Progenitor cell of endocrine pancreas (in vitro differentiated cells): ENCODE data around the gene ITSN2. TPM values are rescaled to one million over a fixed set of nuclear protein-coding genes. Genes with fewer than 3 reads are reported as not detected.
A peak's percentile ranks its signal among the peaks of the same experiment; 100 is the strongest.

Experiments
- DNase-seq: peaks from one replicate; pipeline ENCODE4 v3.0.0; 2021; ENCODE audit warnings: low spot score; ENCODE audit not compliant: unreplicated experiment
- H3K27ac Mint-ChIP-seq: 2 replicates; pipeline ENCODE4 v1.8.0; 2021; ENCODE audit warnings: mild to moderate bottlenecking, moderate library complexity, mixed read lengths
- H3K27me3 Mint-ChIP-seq: 2 replicates; pipeline ENCODE4 v1.8.0; 2021; ENCODE audit warnings: mixed read lengths
- H3K36me3 Mint-ChIP-seq: 2 replicates; pipeline ENCODE4 v1.8.0; 2022; ENCODE audit warnings: mixed read lengths; ENCODE audit not compliant: insufficient read depth
- H3K4me1 Mint-ChIP-seq: 2 replicates; pipeline ENCODE4 v1.8.0; 2021; ENCODE audit warnings: low read depth, mixed read lengths
- H3K4me3 Mint-ChIP-seq: 2 replicates; pipeline ENCODE4 v1.8.0; 2021; ENCODE audit warnings: low read depth, mild to moderate bottlenecking, moderate library complexity, mixed read lengths
- H3K9me3 Mint-ChIP-seq: 2 replicates; pipeline ENCODE4 v1.8.0; 2021; ENCODE audit warnings: low read depth, mixed read lengths
- CTCF ChIP-seq: fragments of 200-600 bp; sonication (generic); IDR thresholded peaks from one replicate; pipeline ENCODE4 v1.5.0; 2021; ENCODE audit warnings: antibody characterized with exemption, mild to moderate bottlenecking; ENCODE audit not compliant: unreplicated experiment
- total RNA-seq: library from RNA; stranded (reverse); gene quantifications from 2 replicates; pipeline ENCODE4 v1.2.1, GENCODE V29; 2021

Gene ITSN2
- total RNA-seq, 1 donor from 2014 or later: 26.7 TPM

- H3K4me1 Mint-ChIP-seq: peaks cover 4% of the 10 kb centered on the region
- H3K27ac Mint-ChIP-seq: no peak overlapping the region
- no peaks in the 10 kb centered on the region for H3K36me3 Mint-ChIP-seq
- no peaks in the 10 kb centered on the region for H3K9me3 Mint-ChIP-seq
- peak; percentile 44 for TF ChIP-seq CTCF
- no peak overlapping the region for H3K4me3 Mint-ChIP-seq
- no peak for DNase-seq
- H3K27me3 Mint-ChIP-seq: no peaks in the 10 kb centered on the region
These were observed 8.4 kb downstream of the ITSN2 start for GRCh38 chr2:24351981-24352380.

- Mint-ChIP-seq H3K4me1 (peaks cover 4% of the 10 kb centered on the region), H3K27me3 (no peaks in the 10 kb centered on the region), H3K27ac (no peak overlapping the region), H3K36me3 (no peaks in the 10 kb centered on the region), H3K4me3 (no peak overlapping the region), H3K9me3 (no peaks in the 10 kb centered on the region)
- no peak for DNase-seq
- TF ChIP-seq CTCF: no peak
These were observed 8.8 kb downstream of the ITSN2 start for GRCh38 chr2:24351627-24351938.

- no peaks in the 10 kb centered on the region for H3K9me3 Mint-ChIP-seq
- DNase-seq: no peak
- no peaks in the 10 kb centered on the region for H3K36me3 Mint-ChIP-seq
- no peaks in the 10 kb centered on the region for H3K27me3 Mint-ChIP-seq
- no peak overlapping the region for H3K27ac Mint-ChIP-seq
- H3K4me3 Mint-ChIP-seq: no peak overlapping the region
- peaks cover 4% of the 10 kb centered on the region for H3K4me1 Mint-ChIP-seq
- no peak for TF ChIP-seq CTCF
These were observed 9.3 kb downstream of the ITSN2 start for GRCh38 chr2:24350826-24351626.

GRCh38 chr2:24349097-24349496, 11.2 kb downstream of the ITSN2 start:
- Mint-ChIP-seq H3K27ac (no peak overlapping the region), H3K9me3 (no peaks in the 10 kb centered on the region), H3K36me3 (no peaks in the 10 kb centered on the region), H3K27me3 (no peaks in the 10 kb centered on the region), H3K4me1 (peaks cover 4% of the 10 kb centered on the region), H3K4me3 (no peak overlapping the region)
- no peak for DNase-seq
- TF ChIP-seq CTCF: no peak

GRCh38 chr2:24345937-24346336, 14.4 kb downstream of the ITSN2 start:
- no peaks in the 10 kb centered on the region for H3K27me3 Mint-ChIP-seq
- no peaks in the 10 kb centered on the region for H3K36me3 Mint-ChIP-seq
- H3K4me1 Mint-ChIP-seq: no peaks in the 10 kb centered on the region
- H3K27ac Mint-ChIP-seq: no peak overlapping the region
- no peak overlapping the region for H3K4me3 Mint-ChIP-seq
- no peak for TF ChIP-seq CTCF
- DNase-seq: no peak
- no peaks in the 10 kb centered on the region for H3K9me3 Mint-ChIP-seq
